NT2/D1 (cell line): ENCODE results near the gene MYO5C.

Experiments
- SUZ12 ChIP-seq: IDR thresholded peaks from 2 replicates; pipeline ENCODE4 v1.6.1; 2011; ENCODE audit not compliant: insufficient read length, insufficient read depth; ENCODE audit errors: extremely low read depth
- YY1 ChIP-seq: IDR thresholded peaks from 2 replicates; pipeline ENCODE4 v1.6.1; 2011; ENCODE audit not compliant: insufficient read length, insufficient read depth
- ZNF274 ChIP-seq: IDR thresholded peaks from 2 replicates; pipeline ENCODE4 v1.6.1; 2011; ENCODE audit warnings: mild to moderate bottlenecking, low read depth, low read length

DNA sequence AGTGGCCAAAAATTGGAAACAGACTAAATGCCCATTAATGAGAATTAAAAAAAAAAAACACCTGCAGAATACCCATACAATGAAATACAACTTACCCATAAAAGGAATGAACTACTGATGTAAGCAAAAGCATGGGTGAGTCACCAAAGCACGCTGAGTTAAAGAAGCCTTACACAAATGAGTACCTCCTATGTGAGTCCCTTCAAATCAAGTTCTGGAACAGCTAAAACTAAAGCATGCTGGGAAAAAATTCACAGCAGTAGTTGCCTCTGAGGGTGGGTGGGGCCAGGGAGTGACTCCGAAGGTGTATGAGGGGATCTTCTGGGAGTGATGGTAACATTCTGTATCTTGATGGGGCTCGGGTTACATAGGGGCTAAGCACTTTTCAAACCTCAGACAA, 11.4 kb downstream of the MYO5C start:
- TF ChIP-seq ZNF274 (no peak), YY1 (no peak), SUZ12 (no peak)
